Neural cell (in vitro differentiated cells): ENCODE data around the gene CTAGE8. TPM values are rescaled to one million over a fixed set of nuclear protein-coding genes. Genes with fewer than 3 reads are reported as not detected.
"Not testable (repeated sequence)": the region's sequence is repeated elsewhere in the genome, so short reads cannot be mapped to it uniquely, and the experiment has no call there.

Experiments
- H2AFZ ChIP-seq: fragments of 200-600, 300-800 bp; sonication (generic), shearing (Covaris generic); 2 replicates; pipeline ENCODE4 v1.6.0; 2014; ENCODE audit warnings: low read depth, mild to moderate bottlenecking, antibody characterized with exemption, low read length, moderate library complexity
- H3F3A ChIP-seq: fragments of 200-600 bp; shearing (Covaris generic); 2 replicates; pipeline ENCODE4 v1.6.1; 2016; ENCODE audit warnings: mild to moderate bottlenecking, moderate library complexity, mixed read lengths, antibody characterized with exemption, low read length; ENCODE audit not compliant: insufficient read depth, poor library complexity, severe bottlenecking
- H3K27ac ChIP-seq: fragments of 200-600, 300-800 bp; sonication (generic), shearing (Covaris generic); 2 replicates; pipeline ENCODE4 v1.5.1; 2014; ENCODE audit warnings: mild to moderate bottlenecking, low read length, moderate library complexity
- H3K27me3 ChIP-seq: fragments of 300-800, 200-600 bp; sonication (generic), shearing (Covaris generic); 2 replicates; pipeline ENCODE4 v1.6.0; 2014; ENCODE audit warnings: mild to moderate bottlenecking, low read depth, low read length, moderate library complexity; ENCODE audit not compliant: insufficient read depth
- H3K36me3 ChIP-seq: fragments of 300-800, 200-600 bp; sonication (generic), shearing (Covaris generic); 2 replicates; pipeline ENCODE4 v1.5.1; 2014; ENCODE audit warnings: mild to moderate bottlenecking, antibody characterized with exemption, low read length, moderate library complexity; ENCODE audit not compliant: insufficient read depth
- H3K4me2 ChIP-seq: fragments of 300-800, 200-600 bp; sonication (generic), shearing (Covaris generic); 2 replicates; pipeline ENCODE4 v1.6.0; 2014; ENCODE audit warnings: mild to moderate bottlenecking, low read length
- H3K4me3 ChIP-seq: fragments of 300-800, 200-600 bp; sonication (generic), shearing (Covaris generic); 2 replicates; pipeline ENCODE4 v1.5.1; 2014; ENCODE audit warnings: mild to moderate bottlenecking, low read length, moderate library complexity
- H3K79me2 ChIP-seq: fragments of 200-600 bp; shearing (Covaris generic); replicated peaks from 2 replicates; pipeline ENCODE4 v1.6.0; 2014; ENCODE audit warnings: mild to moderate bottlenecking, low read length, moderate library complexity; ENCODE audit not compliant: insufficient read depth
- H3K9ac ChIP-seq: fragments of 300-800, 200-600 bp; sonication (generic), shearing (Covaris generic); 2 replicates; pipeline ENCODE4 v1.6.1; 2016; ENCODE audit warnings: mild to moderate bottlenecking, low read length, mixed read lengths
- H3K9me2 ChIP-seq: fragments of 200-600 bp; shearing (Covaris generic); 2 replicates; pipeline ENCODE4 v1.6.1; 2016; ENCODE audit warnings: mild to moderate bottlenecking, low read length, mixed read lengths; ENCODE audit not compliant: insufficient read depth
- H3K9me3 ChIP-seq: fragments of 200-600, 300-800 bp; sonication (generic), shearing (Covaris generic); 2 replicates; pipeline ENCODE4 v1.6.1; 2016; ENCODE audit warnings: mild to moderate bottlenecking, mixed run types, low read length, moderate library complexity, mixed read lengths
- H4K20me1 ChIP-seq: fragments of 200-600 bp; shearing (Covaris generic); 2 replicates; pipeline ENCODE4 v1.6.1; 2016; ENCODE audit warnings: mild to moderate bottlenecking, mixed run types; ENCODE audit not compliant: insufficient read depth
- polyA plus RNA-seq: library from polyadenylated mRNA; depleted of rRNA; stranded (reverse); fragments of >200 nt; gene quantifications from 2 replicates; pipeline ENCODE4 v1.2.3, GENCODE V29; 2014

Gene CTAGE8
- polyA plus RNA-seq, 1 donor from 2014 or later = not detected

DNA sequence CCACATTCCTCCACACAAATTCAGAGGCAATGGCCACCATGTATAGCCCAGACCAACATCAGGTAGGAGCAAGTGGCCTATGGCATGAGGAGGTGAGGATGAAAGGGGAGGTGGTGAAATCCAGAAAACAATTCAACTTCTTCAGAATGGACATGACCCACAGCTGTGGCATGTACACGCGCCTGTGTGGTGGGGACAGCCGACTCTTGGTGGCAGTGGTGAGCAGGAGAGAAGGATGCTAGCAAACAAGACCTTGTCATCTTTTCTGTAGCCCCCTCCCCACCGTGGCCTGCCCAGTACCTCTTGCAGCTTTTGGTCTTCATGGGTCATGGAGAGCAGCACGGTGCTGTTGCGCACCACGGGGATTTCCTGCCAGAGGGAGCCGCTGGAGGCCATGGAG, 12.9 kb upstream of the CTAGE8 start:
- H3F3A ChIP-seq, H3K27ac ChIP-seq, H3K9me2 ChIP-seq, H3K9me3 ChIP-seq, H3K4me2 ChIP-seq, H3K36me3 ChIP-seq, H3K4me3 ChIP-seq, H4K20me1 ChIP-seq, H2AFZ ChIP-seq, H3K27me3 ChIP-seq, H3K79me2 ChIP-seq, H3K9ac ChIP-seq: not testable (repeated sequence)

DNA sequence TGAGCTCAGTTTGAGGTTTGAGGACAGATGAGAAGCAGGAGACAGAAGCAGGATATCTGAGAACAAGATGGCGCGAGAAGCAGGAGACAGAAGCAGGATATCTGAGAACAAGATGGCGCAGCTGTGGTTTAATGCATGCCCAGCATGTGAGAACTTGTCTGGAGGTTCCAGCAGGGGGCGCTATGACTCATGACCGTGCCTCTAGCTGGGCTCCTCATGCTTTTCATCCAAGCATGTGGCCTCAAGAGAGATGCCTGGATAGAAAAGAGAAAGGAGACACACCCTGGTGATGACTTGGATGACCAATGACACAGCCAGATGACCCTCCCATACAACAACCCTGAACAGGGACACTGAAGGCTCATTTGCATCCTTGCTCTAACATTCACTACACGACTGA, 10.9 kb upstream of the CTAGE8 start:
- H2AFZ ChIP-seq, H3K27ac ChIP-seq, H3K4me2 ChIP-seq, H3K9me2 ChIP-seq, H3F3A ChIP-seq, H3K27me3 ChIP-seq, H3K9me3 ChIP-seq, H3K79me2 ChIP-seq, H4K20me1 ChIP-seq, H3K36me3 ChIP-seq, H3K4me3 ChIP-seq, H3K9ac ChIP-seq: not testable (repeated sequence)

- H3K9me2 ChIP-seq, H3K36me3 ChIP-seq, H3K9me3 ChIP-seq, H3K27ac ChIP-seq, H4K20me1 ChIP-seq, H3K4me3 ChIP-seq, H3K27me3 ChIP-seq, H2AFZ ChIP-seq, H3K79me2 ChIP-seq, H3K4me2 ChIP-seq, H3K9ac ChIP-seq, H3F3A ChIP-seq: not testable (repeated sequence)
These were observed 6.2 kb upstream of the CTAGE8 start for GRCh38 chr7:144275281-144275680.

DNA sequence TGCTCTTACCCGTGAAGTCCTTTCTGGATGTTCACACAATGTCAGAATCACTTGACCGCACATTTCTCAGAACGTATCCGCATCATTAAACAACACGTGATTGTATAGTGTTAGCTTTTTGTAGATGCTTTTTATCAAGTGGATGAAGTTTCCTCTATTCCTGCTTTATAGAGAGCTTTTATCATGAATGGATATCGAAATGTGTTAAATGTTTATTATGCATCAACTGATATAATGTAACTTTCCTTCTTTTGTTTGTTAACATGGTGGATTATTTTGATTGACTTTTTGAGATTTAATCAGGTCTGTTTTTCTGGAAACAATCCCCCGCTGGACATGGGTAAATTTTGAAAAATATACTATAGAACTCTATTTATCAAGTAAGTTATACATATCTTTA, 4.4 kb downstream of the CTAGE8 start, which contains the start of gene OR2A7:
OR2A7 (minus strand) TSS at position 101 of the 400 bp plus-strand sequence. CDS start 5,164 bp downstream, outside the sequence.
- H3K4me3 ChIP-seq, H3K9me2 ChIP-seq, H3K27me3 ChIP-seq, H3K79me2 ChIP-seq, H3K27ac ChIP-seq, H3F3A ChIP-seq, H3K4me2 ChIP-seq, H3K9ac ChIP-seq, H3K9me3 ChIP-seq, H2AFZ ChIP-seq, H4K20me1 ChIP-seq, H3K36me3 ChIP-seq: not testable (repeated sequence)

- not testable (repeated sequence) for H4K20me1 ChIP-seq, H3K27ac ChIP-seq, H3K9me2 ChIP-seq, H3K27me3 ChIP-seq, H2AFZ ChIP-seq, H3K9me3 ChIP-seq, H3K36me3 ChIP-seq, H3F3A ChIP-seq, H3K9ac ChIP-seq, H3K4me2 ChIP-seq, H3K4me3 ChIP-seq, H3K79me2 ChIP-seq
These were observed 7.0 kb downstream of the CTAGE8 start for GRCh38 chr7:144262128-144262527.

DNA sequence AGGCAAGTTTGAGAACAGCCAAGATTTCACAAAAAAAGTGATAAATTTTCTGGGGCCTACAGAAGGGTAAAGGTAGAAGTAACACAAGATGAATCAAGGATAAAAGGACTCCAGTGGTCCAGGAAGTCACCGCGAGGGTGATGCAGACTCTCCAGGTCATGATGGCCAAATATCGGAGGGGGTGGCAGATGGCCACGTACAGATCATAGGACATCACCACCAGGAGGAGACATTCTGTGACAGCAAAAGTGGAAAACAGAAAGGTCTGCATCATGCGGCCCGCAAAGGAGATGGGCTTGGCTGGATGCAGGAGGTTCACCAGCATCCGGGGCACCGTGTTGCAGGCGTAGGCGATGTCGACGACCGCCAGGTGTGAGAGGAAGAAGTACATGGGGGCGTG, 10.0 kb downstream of the CTAGE8 start:
- H4K20me1 ChIP-seq, H3K36me3 ChIP-seq, H3K4me3 ChIP-seq, H3K9me2 ChIP-seq, H3K9ac ChIP-seq, H3K79me2 ChIP-seq, H2AFZ ChIP-seq, H3K27me3 ChIP-seq, H3K9me3 ChIP-seq, H3K4me2 ChIP-seq, H3K27ac ChIP-seq, H3F3A ChIP-seq: not testable (repeated sequence)
